Measurements from ENCODE around the gene PTPRZ1.

Gene PTPRZ1

GRCh38 chr7:121901026-121901425 is 28.1 kb downstream of the PTPRZ1 start:
- FAIRE-seq, result no peak

GRCh38 chr7:121904120-121904519 is 31.2 kb downstream of the PTPRZ1 start:
- FAIRE-seq, result no peak

GRCh38 chr7:121908042-121908441 is 35.1 kb downstream of the PTPRZ1 start:
- FAIRE-seq, result no peak

- FAIRE-seq, result no peak
Measured at GRCh38 chr7:121909716-121910345, 36.9 kb downstream of the PTPRZ1 start.

- FAIRE-seq, result no peak
Measured at GRCh38 chr7:121913947-121914675, 41.1 kb downstream of the PTPRZ1 start.

GRCh38 chr7:121914676-121915279 is 41.8 kb downstream of the PTPRZ1 start:
- FAIRE-seq, result no peak

GRCh38 chr7:121916211-121916610 is 43.2 kb downstream of the PTPRZ1 start:
- no peak for FAIRE-seq

GRCh38 chr7:121919986-121920385 is 47.0 kb downstream of the PTPRZ1 start:
- FAIRE-seq, result no peak

GRCh38 chr7:121924269-121925186 is 51.6 kb downstream of the PTPRZ1 start:
- no peak for FAIRE-seq

GRCh38 chr7:121931149-121931902 is 58.4 kb downstream of the PTPRZ1 start:
- no peak for FAIRE-seq

GRCh38 chr7:121932768-121933167 is 59.8 kb downstream of the PTPRZ1 start:
- FAIRE-seq, result no peak

GRCh38 chr7:121936951-121937623 is 64.1 kb downstream of the PTPRZ1 start:
- FAIRE-seq, result no peak

GRCh38 chr7:121938429-121938996 is 65.6 kb downstream of the PTPRZ1 start:
- no peak for FAIRE-seq

GRCh38 chr7:121940918-121941317 is 68.0 kb downstream of the PTPRZ1 start:
- FAIRE-seq, result no peak

- no peak for FAIRE-seq
Measured at GRCh38 chr7:121941830-121942229, 68.9 kb downstream of the PTPRZ1 start.

GRCh38 chr7:121945066-121945465 is 72.1 kb downstream of the PTPRZ1 start:
- no peak for FAIRE-seq

- FAIRE-seq, result no peak
Measured at GRCh38 chr7:121945480-121946236, 72.7 kb downstream of the PTPRZ1 start.

GRCh38 chr7:121953164-121953563 is 80.2 kb downstream of the PTPRZ1 start:
- FAIRE-seq, result no peak

- FAIRE-seq, result no peak
Measured at GRCh38 chr7:121953601-121954000, 80.6 kb downstream of the PTPRZ1 start.

- no peak for FAIRE-seq
Measured at GRCh38 chr7:121954803-121955202, 81.8 kb downstream of the PTPRZ1 start.

GRCh38 chr7:121957626-121958025 is 84.7 kb downstream of the PTPRZ1 start:
- no peak for FAIRE-seq

Measured in G401.6 (cell line).